PFSK-1 (cell line): ENCODE measurements around the gene NIPAL4.

ENCODE experiments used
- FOXP2 ChIP-seq: optimal IDR thresholded peaks from 2 replicates; pipeline ENCODE3; 2011; ENCODE audit warnings: borderline replicate concordance, control low read depth, inconsistent platforms; ENCODE audit not compliant: insufficient read depth; ENCODE audit errors: extremely low read length, extremely low read depth
- POLR2AphosphoS5 ChIP-seq: IDR thresholded peaks from 2 replicates; pipeline ENCODE4 v1.6.1; 2012; ENCODE audit warnings: low read depth, mild to moderate bottlenecking, control low read depth, low read length, moderate library complexity
- REST ChIP-seq, 2 experiments: IDR thresholded peaks; 2 replicates each; pipeline versions ENCODE4 v1.6.1 to v1.8.0; 2011 to 2012; ENCODE audit warnings: low read depth in 2 of 2, low read length in 2 of 2, control low read depth in 1 of 2, inconsistent platforms in 1 of 2, mild to moderate bottlenecking in 1 of 2, moderate library complexity in 1 of 2; ENCODE audit not compliant: insufficient read depth in 1 of 2
- SIN3A ChIP-seq: IDR thresholded peaks from 2 replicates; pipeline ENCODE4 v1.6.1; 2012; ENCODE audit warnings: mild to moderate bottlenecking, low read length, moderate library complexity, borderline replicate concordance; ENCODE audit not compliant: insufficient read depth
- TAF1 ChIP-seq: IDR thresholded peaks from 2 replicates; pipeline ENCODE4 v1.6.1; 2012; ENCODE audit warnings: low read length, control low read depth, borderline replicate concordance; ENCODE audit not compliant: insufficient read depth

Gene NIPAL4

GRCh38 chr5:157479166-157479565 is 19.2 kb downstream of the NIPAL4 start:
- TF ChIP-seq REST (IDR thresholded peaks at IDR 0.05; ENCODE audit: insufficient read depth in 1 of 2, low read depth in 2 of 2, low read length in 2 of 2) (no peak), POLR2AphosphoS5 (no peak), TAF1 (no peak), SIN3A (no peak), FOXP2 (no peak)

GRCh38 chr5:157479612-157480510 is 19.8 kb downstream of the NIPAL4 start:
- TF ChIP-seq TAF1 (no peak), SIN3A (no peak), FOXP2 (no peak), REST (IDR thresholded peaks at IDR 0.05; ENCODE audit: insufficient read depth in 1 of 2, low read depth in 2 of 2, low read length in 2 of 2) (no peak), POLR2AphosphoS5 (no peak)

- TF ChIP-seq FOXP2 (no peak), POLR2AphosphoS5 (no peak), SIN3A (no peak), REST (IDR thresholded peaks at IDR 0.05; ENCODE audit: insufficient read depth in 1 of 2, low read depth in 2 of 2, low read length in 2 of 2) (no peak), TAF1 (no peak)
These were observed 21.3 kb downstream of the NIPAL4 start for GRCh38 chr5:157481265-157481664.

GRCh38 chr5:157481666-157482065 is 21.7 kb downstream of the NIPAL4 start:
- TF ChIP-seq FOXP2: no peak
- TF ChIP-seq POLR2AphosphoS5: no peak
- no peak for TF ChIP-seq REST (IDR thresholded peaks at IDR 0.05; ENCODE audit: insufficient read depth in 1 of 2, low read depth in 2 of 2, low read length in 2 of 2)
- TF ChIP-seq TAF1: no peak
- TF ChIP-seq SIN3A: no peak
